ENCODE results near the gene PDE11A.

DNA sequence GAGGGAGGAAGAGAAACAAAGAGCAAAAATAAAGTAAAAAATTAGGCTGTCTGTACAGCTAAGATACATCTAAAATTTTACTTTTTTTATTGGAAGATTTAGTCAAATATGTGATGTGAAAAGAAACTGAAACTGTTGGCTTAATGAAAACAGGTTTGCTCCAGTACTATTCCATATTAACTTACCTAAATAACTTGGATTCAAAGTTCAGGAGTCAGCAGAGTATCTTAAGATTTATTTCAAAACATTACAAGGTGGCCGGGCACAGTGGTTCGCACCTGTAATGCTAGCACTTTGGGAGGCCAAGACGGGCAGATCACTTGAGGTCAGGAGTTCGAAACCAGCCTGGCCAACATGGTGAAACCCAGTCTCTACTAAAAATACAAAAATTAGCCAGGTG is 197.9 kb downstream of the PDE11A start:
- TF ChIP-seq NRF1 (IDR thresholded peaks at IDR 0.05; ENCODE audit: low read depth, low read length) (no peak), RBBP5 (IDR thresholded peaks at IDR 0.05; ENCODE audit: borderline replicate concordance, low read depth, low read length) (no peak), TAF1 (IDR thresholded peaks at IDR 0.05; ENCODE audit: low read depth, low read length) (no peak), RFX5 (IDR thresholded peaks at IDR 0.05; ENCODE audit: borderline replicate concordance, low read depth, low read length) (no peak), SRF (IDR thresholded peaks at IDR 0.05; ENCODE audit: low read depth, low read length) (no peak), EZH2 (IDR thresholded peaks at IDR 0.05; ENCODE audit: low read depth, low read length, severe bottlenecking) (no peak), HDAC2 (IDR thresholded peaks at IDR 0.05; ENCODE audit: borderline replicate concordance in 1 of 2, low read depth in 2 of 2, low read length in 2 of 2) (no peak), SUZ12 (IDR thresholded peaks at IDR 0.05; ENCODE audit: low read length) (no peak), RAD21 (IDR thresholded peaks at IDR 0.05 in 1 of 2, conservative IDR thresholded peaks at IDR 0.05 in 1 of 2; ENCODE audit: low read depth in 2 of 2, low read length in 2 of 2) (no peak), CTCF (IDR thresholded peaks at IDR 0.05; ENCODE audit: control extremely low read depth in 1 of 3, insufficient read depth in 1 of 3, low read depth in 1 of 3, low read length in 3 of 3) (no peak), TBP (IDR thresholded peaks at IDR 0.05; ENCODE audit: low read depth, low read length) (no peak), YY1 (IDR thresholded peaks at IDR 0.05; ENCODE audit: low read depth, low read length) (no peak), SP1 (IDR thresholded peaks at IDR 0.05; ENCODE audit: low read depth, low read length) (no peak)
- TF ChIP-seq, protein P1, sequence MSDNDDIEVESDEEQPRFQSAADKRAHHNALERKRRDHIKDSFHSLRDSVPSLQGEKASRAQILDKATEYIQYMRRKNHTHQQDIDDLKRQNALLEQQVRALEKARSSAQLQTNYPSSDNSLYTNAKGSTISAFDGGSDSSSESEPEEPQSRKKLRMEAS (IDR thresholded peaks at IDR 0.05) = no peak

Data from H1 (cell line).